Central memory CD4-positive, alpha-beta T cell (primary cell): ENCODE results near the gene WDR75.
"Not testable (repeated sequence)": the region's sequence is repeated elsewhere in the genome, so short reads cannot be mapped to it uniquely, and the experiment has no call there.

Experiments
- DNase-seq: peaks from one replicate; pipeline ENCODE4 v3.0.0; 2022
- total RNA-seq, 3 experiments: gene quantifications; one replicate each; lab custom pipeline; 2026; lab: John Stamatoyannopoulos, UW

The WDR75 gene
- total RNA-seq, result 105 to 363 (median 113) reads per million in 3 experiments

- peak; percentile 93 for DNase-seq
These were observed at the start of gene WDR75 for GRCh38 chr2:189440947-189441708. TSS of gene WDR75 (plus strand) at chr2:189441474. CDS start at chr2:189441493, 19 bp downstream.

GRCh38 chr2:189393440-189394111 lies 47.7 kb upstream of the WDR75 start:
- DNase-seq, result no peak

GRCh38 chr2:189394525-189394924 lies 46.7 kb upstream of the WDR75 start:
- DNase-seq, result no peak

- DNase-seq, result no peak
These were observed 38.3 kb upstream of the WDR75 start for GRCh38 chr2:189402932-189403331.

GRCh38 chr2:189406586-189407233 lies 34.6 kb upstream of the WDR75 start:
- no peak for DNase-seq

- no peak for DNase-seq
These were observed 33.7 kb upstream of the WDR75 start for GRCh38 chr2:189407281-189408209.

GRCh38 chr2:189408294-189408693 lies 33.0 kb upstream of the WDR75 start:
- no peak for DNase-seq

- DNase-seq, result no peak
These were observed 32.1 kb upstream of the WDR75 start for GRCh38 chr2:189409131-189409530.

GRCh38 chr2:189409647-189410046 lies 31.6 kb upstream of the WDR75 start:
- DNase-seq, result no peak

- no peak for DNase-seq
These were observed 29.4 kb upstream of the WDR75 start for GRCh38 chr2:189411860-189412259.

GRCh38 chr2:189412330-189412953 lies 28.8 kb upstream of the WDR75 start:
- DNase-seq, result peak; percentile 43

GRCh38 chr2:189413249-189413648 lies 28.0 kb upstream of the WDR75 start:
- no peak for DNase-seq

- DNase-seq, result no peak
These were observed 19.6 kb upstream of the WDR75 start for GRCh38 chr2:189421644-189422043.

- DNase-seq, result no peak
These were observed 16.3 kb upstream of the WDR75 start for GRCh38 chr2:189424961-189425360.

GRCh38 chr2:189425676-189426075 lies 15.6 kb upstream of the WDR75 start:
- no peak for DNase-seq

- DNase-seq, result no peak
These were observed 14.4 kb upstream of the WDR75 start for GRCh38 chr2:189426886-189427285.

- no peak for DNase-seq
These were observed 13.4 kb upstream of the WDR75 start for GRCh38 chr2:189427872-189428271.

- not testable (repeated sequence) for DNase-seq
These were observed 10.8 kb upstream of the WDR75 start for GRCh38 chr2:189430448-189430847.

GRCh38 chr2:189435803-189436202 lies 5.5 kb upstream of the WDR75 start:
- DNase-seq, result not testable (repeated sequence)

GRCh38 chr2:189437926-189438325 lies 3.3 kb upstream of the WDR75 start:
- DNase-seq, result no peak

- no peak for DNase-seq
These were observed 1.9 kb upstream of the WDR75 start for GRCh38 chr2:189439342-189439741.

- DNase-seq, result no peak
These were observed 679 bp upstream of the WDR75 start for GRCh38 chr2:189440644-189440946.
